MM.1S (cell line): ENCODE results near the gene AANAT.

Experiments used
- DNase-seq: peaks from one replicate; pipeline ENCODE4 v3.0.0-alpha.2; 2015
- H2AFZ ChIP-seq: fragments of 300-600 bp; sonication (generic); 2 replicates; pipeline ENCODE4 v1.6.0; 2016; ENCODE audit warnings: antibody characterized with exemption, low read length
- H3F3A ChIP-seq: fragments of 300-600 bp; sonication (generic); 2 replicates; pipeline ENCODE4 v1.6.1; 2016; ENCODE audit warnings: mild to moderate bottlenecking, antibody characterized with exemption, low read length, moderate library complexity, mixed read lengths; ENCODE audit not compliant: insufficient read depth
- H3K27ac ChIP-seq: fragments of 300-600 bp; sonication (generic); 2 replicates; pipeline ENCODE4 v1.5.1; 2016; ENCODE audit warnings: mild to moderate bottlenecking, low read length
- H3K27me3 ChIP-seq: fragments of 300-600 bp; sonication (generic); replicated peaks from 2 replicates; pipeline ENCODE4 v1.6.0; 2016; ENCODE audit warnings: low read length; ENCODE audit not compliant: insufficient read depth
- H3K36me3 ChIP-seq: fragments of 300-600 bp; sonication (generic); replicated peaks from 2 replicates; pipeline ENCODE4 v1.6.1; 2016; ENCODE audit warnings: mild to moderate bottlenecking, low read length, mixed read lengths; ENCODE audit not compliant: insufficient read depth
- H3K4me1 ChIP-seq: fragments of 300-600 bp; sonication (generic); 2 replicates; pipeline ENCODE4 v1.6.1; 2016; ENCODE audit warnings: low read length, mixed read lengths
- H3K4me2 ChIP-seq: fragments of 300-600 bp; sonication (generic); 2 replicates; pipeline ENCODE4 v1.6.0; 2016; ENCODE audit warnings: low read depth, low read length
- H3K4me3 ChIP-seq: fragments of 300-600 bp; sonication (generic); 2 replicates; pipeline ENCODE4 v1.5.1; 2016; ENCODE audit warnings: low read length, mixed read lengths
- H3K79me2 ChIP-seq: fragments of 300-600 bp; sonication (generic); 2 replicates; pipeline ENCODE4 v1.6.1; 2016; ENCODE audit warnings: mixed run types, low read length, mixed read lengths
- H3K9ac ChIP-seq: fragments of 300-600 bp; sonication (generic); 2 replicates; pipeline ENCODE4 v1.6.1; 2016; ENCODE audit warnings: low read length, mixed read lengths
- H3K9me2 ChIP-seq: fragments of 300-600 bp; sonication (generic); replicated peaks from 2 replicates; pipeline ENCODE4 v1.6.1; 2016; ENCODE audit warnings: mild to moderate bottlenecking, low read length, mixed read lengths; ENCODE audit not compliant: insufficient read depth
- H3K9me3 ChIP-seq: fragments of 300-600 bp; sonication (generic); replicated peaks from 2 replicates; pipeline ENCODE4 v1.6.1; 2016; ENCODE audit warnings: mild to moderate bottlenecking, low read length, mixed read lengths; ENCODE audit not compliant: insufficient read depth
- H4K20me1 ChIP-seq: fragments of 300-600 bp; sonication (generic); 2 replicates; pipeline ENCODE4 v1.6.1; 2016; ENCODE audit warnings: mild to moderate bottlenecking, low read length, moderate library complexity, mixed read lengths; ENCODE audit not compliant: insufficient read depth
- CTCF ChIP-seq: fragments of 300-600 bp; sonication (generic); IDR thresholded peaks from 2 replicates; pipeline ENCODE4 v1.5.1; 2016; ENCODE audit warnings: antibody characterized with exemption, low read length, mixed read lengths
- EZH2 ChIP-seq: fragments of 300-600 bp; sonication (generic); optimal IDR thresholded peaks from 2 replicates; pipeline ENCODE3; 2017; ENCODE audit warnings: low read depth, mild to moderate bottlenecking, antibody characterized with exemption, low read length, mixed read lengths
- EZH2phosphoT487 ChIP-seq: fragments of 300-600 bp; sonication (generic); IDR thresholded peaks from 2 replicates; pipeline ENCODE4 v1.6.1; 2018; ENCODE audit warnings: antibody characterized with exemption, low read length

The AANAT gene

DNA sequence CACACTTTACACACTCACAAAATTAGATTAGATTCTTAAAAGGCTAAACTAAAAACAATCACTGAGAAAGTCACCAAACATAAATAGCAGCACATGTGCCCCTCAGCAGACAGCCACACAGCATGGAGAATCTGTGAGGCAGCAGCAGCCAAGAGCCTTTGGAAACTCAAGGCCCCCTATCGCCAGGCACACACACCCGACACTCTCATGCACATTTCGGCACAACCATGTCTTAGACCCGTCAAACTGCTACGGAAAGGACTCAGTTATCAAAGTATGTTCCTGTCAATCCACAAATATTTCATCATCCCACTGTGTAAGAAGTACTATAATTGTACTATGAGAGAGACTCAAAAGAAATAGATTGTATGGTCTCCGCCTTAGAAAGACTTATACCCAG lies 35.4 kb upstream of the AANAT start:
- Histone ChIP-seq H3K27me3 (no peaks in the 10 kb centered on the region), H3F3A (no peaks in the 10 kb centered on the region), H3K79me2 (peaks cover 84% of the 10 kb centered on the region), H3K4me2 (no peak overlapping the region), H3K9me3 (no peaks in the 10 kb centered on the region), H3K4me1 (no peaks in the 10 kb centered on the region), H2AFZ (no peak overlapping the region), H4K20me1 (peaks cover 5% of the 10 kb centered on the region; the same call in 1 of the 2 replicates), H3K27ac (no peak overlapping the region), H3K9me2 (no peaks in the 10 kb centered on the region), H3K4me3 (no peak overlapping the region), H3K9ac (no peak overlapping the region), H3K36me3 (no peaks in the 10 kb centered on the region)
- no peak for TF ChIP-seq CTCF
- TF ChIP-seq EZH2, result no peak
- no peak for TF ChIP-seq EZH2phosphoT487
- DNase-seq, result no peak

DNA sequence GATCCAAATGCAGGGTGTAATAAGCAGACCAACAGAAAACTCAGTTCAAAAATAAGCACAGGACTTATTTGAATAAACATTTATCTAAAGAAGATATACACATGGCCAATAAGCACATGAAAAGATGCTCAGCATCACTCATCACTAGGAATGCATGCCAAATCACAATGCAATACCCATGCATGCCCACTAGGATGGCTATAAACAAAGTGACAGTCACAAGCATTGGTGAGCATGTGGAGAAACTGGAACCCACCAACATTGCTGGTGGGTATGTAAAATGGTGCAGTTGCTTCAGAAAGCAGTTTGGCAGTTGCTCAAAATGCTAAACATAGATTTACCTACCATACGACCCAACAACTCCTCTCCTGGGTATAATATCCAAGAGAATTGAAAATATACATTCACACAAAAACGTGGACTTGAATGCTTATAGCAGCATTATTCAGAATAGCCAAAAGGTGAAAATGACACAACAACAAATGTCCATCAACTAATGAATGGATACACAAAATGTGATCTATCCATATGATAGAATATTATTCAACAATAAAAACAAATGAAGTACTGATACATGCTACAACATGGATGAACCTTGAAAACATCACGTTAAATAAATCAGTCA lies 34.6 kb upstream of the AANAT start:
- Histone ChIP-seq H4K20me1 (peaks cover 5% of the 10 kb centered on the region; the same call in 1 of the 2 replicates), H3K9me3 (no peaks in the 10 kb centered on the region), H2AFZ (no peak overlapping the region), H3K79me2 (peaks cover 85% of the 10 kb centered on the region), H3K27me3 (no peaks in the 10 kb centered on the region), H3K9me2 (no peaks in the 10 kb centered on the region), H3F3A (no peaks in the 10 kb centered on the region), H3K4me2 (no peak overlapping the region), H3K4me3 (no peak overlapping the region), H3K27ac (no peak overlapping the region), H3K36me3 (no peaks in the 10 kb centered on the region), H3K4me1 (no peaks in the 10 kb centered on the region), H3K9ac (no peak overlapping the region)
- no peak for DNase-seq
- TF ChIP-seq EZH2phosphoT487, result no peak
- TF ChIP-seq CTCF, result peak; percentile 51

GRCh38 chr17:76433693-76434092 lies 33.7 kb upstream of the AANAT start:
- Histone ChIP-seq H2AFZ (no peak overlapping the region), H3K9me3 (no peaks in the 10 kb centered on the region), H3K27ac (no peak overlapping the region), H3K4me2 (no peak overlapping the region), H4K20me1 (peaks cover 8% of the 10 kb centered on the region), H3K9ac (no peak overlapping the region), H3F3A (no peaks in the 10 kb centered on the region), H3K36me3 (no peaks in the 10 kb centered on the region), H3K79me2 (peaks cover 87% of the 10 kb centered on the region), H3K4me1 (no peaks in the 10 kb centered on the region), H3K27me3 (no peaks in the 10 kb centered on the region), H3K4me3 (no peak overlapping the region), H3K9me2 (no peaks in the 10 kb centered on the region)
- TF ChIP-seq CTCF, result no peak
- no peak for TF ChIP-seq EZH2phosphoT487
- no peak for TF ChIP-seq EZH2
- no peak for DNase-seq
